ENCODE results near the gene EPB41L4B.

EPB41L4B gene

GRCh38 chr9:109320331-109320741 lies 523 bp downstream of the EPB41L4B start:
- peak; percentile 46 for DNase-seq (ENCODE audit: low spot score)

GRCh38 chr9:109319626-109320241 lies 1.1 kb downstream of the EPB41L4B start:
- no peak for DNase-seq (ENCODE audit: low spot score)

GRCh38 chr9:109319017-109319625 lies 1.7 kb downstream of the EPB41L4B start:
- DNase-seq (ENCODE audit: low spot score): no peak

GRCh38 chr9:109317979-109318741 lies 2.7 kb downstream of the EPB41L4B start:
- DNase-seq (ENCODE audit: low spot score): no peak

GRCh38 chr9:109317311-109317978 lies 3.4 kb downstream of the EPB41L4B start:
- DNase-seq (ENCODE audit: low spot score): no peak

GRCh38 chr9:109316207-109316640 lies 4.6 kb downstream of the EPB41L4B start:
- peak; percentile 89 for DNase-seq (ENCODE audit: low spot score)

- no peak for DNase-seq (ENCODE audit: low spot score)
Measured at GRCh38 chr9:109315480-109316206, 5.2 kb downstream of the EPB41L4B start.

GRCh38 chr9:109314011-109314531 lies 6.8 kb downstream of the EPB41L4B start:
- DNase-seq (ENCODE audit: low spot score): no peak

GRCh38 chr9:109313351-109313750 lies 7.5 kb downstream of the EPB41L4B start:
- DNase-seq (ENCODE audit: low spot score): no peak

GRCh38 chr9:109312783-109313182 lies 8.1 kb downstream of the EPB41L4B start:
- DNase-seq (ENCODE audit: low spot score): no peak

- no peak for DNase-seq (ENCODE audit: low spot score)
Measured at GRCh38 chr9:109311731-109312130, 9.1 kb downstream of the EPB41L4B start.

GRCh38 chr9:109311286-109311685 lies 9.6 kb downstream of the EPB41L4B start:
- no peak for DNase-seq (ENCODE audit: low spot score)

GRCh38 chr9:109310486-109310901 lies 10.4 kb downstream of the EPB41L4B start:
- DNase-seq (ENCODE audit: low spot score): peak; percentile 72

GRCh38 chr9:109309282-109309681 lies 11.6 kb downstream of the EPB41L4B start:
- no peak for DNase-seq (ENCODE audit: low spot score)

GRCh38 chr9:109307380-109308240 lies 13.2 kb downstream of the EPB41L4B start:
- DNase-seq (ENCODE audit: low spot score): peak; percentile 30

GRCh38 chr9:109305801-109306200 lies 15.1 kb downstream of the EPB41L4B start:
- DNase-seq (ENCODE audit: low spot score): no peak

GRCh38 chr9:109304347-109304746 lies 16.5 kb downstream of the EPB41L4B start:
- DNase-seq (ENCODE audit: low spot score): no peak

GRCh38 chr9:109303900-109304299 lies 17.0 kb downstream of the EPB41L4B start:
- DNase-seq (ENCODE audit: low spot score): no peak

- no peak for DNase-seq (ENCODE audit: low spot score)
Measured at GRCh38 chr9:109302606-109303005, 18.3 kb downstream of the EPB41L4B start.

GRCh38 chr9:109301012-109301411 lies 19.8 kb downstream of the EPB41L4B start:
- no peak for DNase-seq (ENCODE audit: low spot score)

GRCh38 chr9:109299891-109300290 lies 21.0 kb downstream of the EPB41L4B start:
- DNase-seq (ENCODE audit: low spot score): no peak
